Effector CD4-positive, alpha-beta T cell (primary cell): Measurements from ENCODE around the gene MIAT.
"Not testable (repeated sequence)": the region's sequence is repeated elsewhere in the genome, so short reads cannot be mapped to it uniquely, and the experiment has no call there.

Source experiments
- DNase-seq: peaks from one replicate; pipeline ENCODE4 v3.0.0-alpha.2; 2020
- total RNA-seq: gene quantifications from one replicate; lab custom pipeline; 2026; lab: John Stamatoyannopoulos, UW

MIAT gene
- total RNA-seq, result 175 reads per million, percentile 91 among the genes with 10 or more reads in this experiment

GRCh38 chr22:26656891-26657851 is at the start of gene MIAT:
Gene MIAT, plus strand, starts transcription at chr22:26657588.
- DNase-seq, result peak; percentile 61

- no peak for DNase-seq
These were observed 49.3 kb upstream of the MIAT start for GRCh38 chr22:26608129-26608528.

- DNase-seq, result no peak
These were observed 48.1 kb upstream of the MIAT start for GRCh38 chr22:26609287-26609686.

- no peak for DNase-seq
These were observed 47.1 kb upstream of the MIAT start for GRCh38 chr22:26610072-26610958.

- DNase-seq, result no peak
These were observed 46.4 kb upstream of the MIAT start for GRCh38 chr22:26610996-26611395.

GRCh38 chr22:26612652-26613051 is 44.7 kb upstream of the MIAT start:
- DNase-seq, result no peak

- DNase-seq, result not testable (repeated sequence)
These were observed 43.6 kb upstream of the MIAT start for GRCh38 chr22:26613753-26614152.

GRCh38 chr22:26614322-26614721 is 43.1 kb upstream of the MIAT start:
- DNase-seq, result no peak

GRCh38 chr22:26615149-26615548 is 42.2 kb upstream of the MIAT start:
- no peak for DNase-seq

GRCh38 chr22:26615830-26616435 is 41.5 kb upstream of the MIAT start:
- no peak for DNase-seq

- DNase-seq, result no peak
These were observed 40.7 kb upstream of the MIAT start for GRCh38 chr22:26616650-26617049.

- DNase-seq, result no peak
These were observed 39.9 kb upstream of the MIAT start, which contains the start of gene CRYBB1 for GRCh38 chr22:26617271-26618199. Gene CRYBB1, minus strand, starts transcription at chr22:26618027. Its CDS starts 1,708 bp downstream, at chr22:26616319.

GRCh38 chr22:26618455-26618854 is 38.9 kb upstream of the MIAT start:
- no peak for DNase-seq

- no peak for DNase-seq
These were observed 37.9 kb upstream of the MIAT start for GRCh38 chr22:26619510-26619909.

- no peak for DNase-seq
These were observed 37.2 kb upstream of the MIAT start for GRCh38 chr22:26620197-26620596.

GRCh38 chr22:26621663-26622062 is 35.7 kb upstream of the MIAT start, which contains the start of gene CRYBA4:
Gene CRYBA4, plus strand, starts transcription at chr22:26621963. Its CDS starts 634 bp downstream, at chr22:26622597.
- DNase-seq, result no peak

GRCh38 chr22:26623984-26624383 is 33.4 kb upstream of the MIAT start:
- no peak for DNase-seq

GRCh38 chr22:26624803-26625202 is 32.6 kb upstream of the MIAT start:
- no peak for DNase-seq

- no peak for DNase-seq
These were observed 27.2 kb upstream of the MIAT start for GRCh38 chr22:26629988-26630761.

- DNase-seq, result no peak
These were observed 26.1 kb upstream of the MIAT start for GRCh38 chr22:26631282-26631681.
